ENCODE measurements around the gene CTH. TPM values are rescaled to one million over a fixed set of nuclear protein-coding genes. Genes with fewer than 3 reads are reported as not detected.

Gene CTH
- total and polyA plus RNA-seq, 2 donors (not counting 1 experiment from before 2014, with no cell fraction given), result 2.6 to 9.7 TPM

DNA sequence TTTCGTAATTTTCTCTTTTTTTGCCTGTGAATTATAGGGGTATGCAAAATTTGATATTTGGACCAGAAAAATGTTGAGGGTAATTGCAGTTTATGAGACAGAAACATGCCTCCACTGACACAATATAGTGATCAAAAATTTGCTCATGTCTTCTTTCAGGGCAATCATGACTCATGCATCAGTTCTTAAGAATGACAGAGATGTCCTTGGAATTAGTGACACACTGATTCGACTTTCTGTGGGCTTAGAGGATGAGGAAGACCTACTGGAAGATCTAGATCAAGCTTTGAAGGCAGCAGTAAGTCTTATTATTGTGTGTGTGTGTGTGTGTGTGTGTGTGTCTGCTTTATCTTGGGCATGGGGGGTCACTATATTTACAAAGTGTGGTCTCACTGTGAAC is 27.5 kb downstream of the CTH start:
- no peaks in the 10 kb centered on the region for H3K27me3 ChIP-seq (ENCODE audit: control insufficient read depth, insufficient read depth, low read length)
- DNase-seq (ENCODE audit: low read depth in 2 of 2), result no peak
- TF ChIP-seq, protein P1, sequence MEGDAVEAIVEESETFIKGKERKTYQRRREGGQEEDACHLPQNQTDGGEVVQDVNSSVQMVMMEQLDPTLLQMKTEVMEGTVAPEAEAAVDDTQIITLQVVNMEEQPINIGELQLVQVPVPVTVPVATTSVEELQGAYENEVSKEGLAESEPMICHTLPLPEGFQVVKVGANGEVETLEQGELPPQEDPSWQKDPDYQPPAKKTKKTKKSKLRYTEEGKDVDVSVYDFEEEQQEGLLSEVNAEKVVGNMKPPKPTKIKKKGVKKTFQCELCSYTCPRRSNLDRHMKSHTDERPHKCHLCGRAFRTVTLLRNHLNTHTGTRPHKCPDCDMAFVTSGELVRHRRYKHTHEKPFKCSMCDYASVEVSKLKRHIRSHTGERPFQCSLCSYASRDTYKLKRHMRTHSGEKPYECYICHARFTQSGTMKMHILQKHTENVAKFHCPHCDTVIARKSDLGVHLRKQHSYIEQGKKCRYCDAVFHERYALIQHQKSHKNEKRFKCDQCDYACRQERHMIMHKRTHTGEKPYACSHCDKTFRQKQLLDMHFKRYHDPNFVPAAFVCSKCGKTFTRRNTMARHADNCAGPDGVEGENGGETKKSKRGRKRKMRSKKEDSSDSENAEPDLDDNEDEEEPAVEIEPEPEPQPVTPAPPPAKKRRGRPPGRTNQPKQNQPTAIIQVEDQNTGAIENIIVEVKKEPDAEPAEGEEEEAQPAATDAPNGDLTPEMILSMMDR (conservative IDR thresholded peaks at IDR 0.05 in 1 of 2, IDR thresholded peaks at IDR 0.05 in 1 of 2; ENCODE audit: low read depth in 1 of 2, low read length in 2 of 2), result no peak
- no peak for TF ChIP-seq EZH2 (IDR thresholded peaks at IDR 0.05; ENCODE audit: low read length, missing control alignments)
- no peak overlapping the region for H3K4me3 ChIP-seq (replicated peaks in 1 of 4; ENCODE audit: control extremely low read depth in 1 of 4, insufficient read depth in 1 of 4, low read depth in 3 of 4, low read length in 4 of 4)
- H3K4me1 ChIP-seq (ENCODE audit: control insufficient read depth, extremely low read depth, insufficient read depth, low read length), result no peaks in the 10 kb centered on the region
- H3K4me2 ChIP-seq (ENCODE audit: extremely low read depth, insufficient read depth, low read length), result no peak overlapping the region
- no peak overlapping the region for H3K27ac ChIP-seq (ENCODE audit: insufficient read depth, low read length)
- no peaks in the 10 kb centered on the region for H3K79me2 ChIP-seq (ENCODE audit: control insufficient read depth, insufficient read depth, low read length)
- H3K36me3 ChIP-seq (ENCODE audit: control insufficient read depth, insufficient read depth, low read length), result no peaks in the 10 kb centered on the region
- H4K20me1 ChIP-seq (ENCODE audit: control insufficient read depth, extremely low read depth, insufficient read depth, low read length), result no peaks in the 10 kb centered on the region
- no peaks in the 10 kb centered on the region for H3K9me3 ChIP-seq (ENCODE audit: control insufficient read depth, insufficient read depth, low read depth, low read length)
- no peak overlapping the region for H3K9ac ChIP-seq (ENCODE audit: insufficient read depth, low read length)
- no peak overlapping the region for H2AFZ ChIP-seq (ENCODE audit: low read length)

DNA sequence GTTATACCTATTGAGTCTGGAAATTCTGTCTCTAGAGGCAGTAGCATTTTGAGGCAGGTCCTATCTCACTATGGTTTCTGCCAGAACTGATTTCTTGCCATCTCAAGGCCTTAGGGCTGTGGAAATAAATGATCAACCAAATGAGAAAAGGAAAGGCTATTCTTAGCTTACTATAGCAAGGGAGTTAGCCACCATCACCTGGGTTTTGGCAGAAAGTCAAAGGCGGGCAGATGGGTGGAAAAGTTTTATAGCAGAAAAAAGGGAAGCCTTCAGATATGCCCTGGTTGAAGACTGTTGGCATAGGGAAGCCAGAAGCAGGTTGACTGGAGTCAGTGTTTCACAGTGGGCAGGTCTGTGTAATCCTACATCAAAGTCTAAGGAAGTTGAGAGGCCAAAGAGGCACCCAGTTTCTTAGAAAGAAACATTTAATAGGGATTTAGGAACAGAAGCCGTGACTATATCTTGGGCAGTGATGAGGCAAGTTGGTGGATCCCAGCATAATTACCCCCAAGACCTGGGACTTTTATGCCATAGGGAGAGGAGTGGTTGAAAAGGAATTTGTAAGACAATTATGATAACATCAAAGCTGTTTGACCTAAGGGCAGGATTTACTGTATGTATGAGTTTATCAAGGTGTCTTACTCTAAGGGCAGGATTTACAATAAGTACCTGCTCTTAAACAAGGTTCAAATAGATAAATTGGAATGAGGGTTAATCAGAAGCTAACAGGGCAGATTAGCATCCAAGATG is 29.7 kb downstream of the CTH start:
- no peaks in the 10 kb centered on the region for H3K4me1 ChIP-seq (ENCODE audit: control insufficient read depth, extremely low read depth, insufficient read depth, low read length)
- TF ChIP-seq EZH2 (IDR thresholded peaks at IDR 0.05; ENCODE audit: low read length, missing control alignments), result no peak
- TF ChIP-seq, protein P1 (conservative IDR thresholded peaks at IDR 0.05 in 1 of 2, IDR thresholded peaks at IDR 0.05 in 1 of 2; ENCODE audit: low read depth in 1 of 2, low read length in 2 of 2), result no peak
- H3K27me3 ChIP-seq (ENCODE audit: control insufficient read depth, insufficient read depth, low read length), result no peaks in the 10 kb centered on the region
- DNase-seq (ENCODE audit: low read depth in 2 of 2), result no peak
- H3K9me3 ChIP-seq (ENCODE audit: control insufficient read depth, insufficient read depth, low read depth, low read length), result no peaks in the 10 kb centered on the region
- no peak overlapping the region for H3K27ac ChIP-seq (ENCODE audit: insufficient read depth, low read length)
- no peak overlapping the region for H3K9ac ChIP-seq (ENCODE audit: insufficient read depth, low read length)
- H3K4me2 ChIP-seq (ENCODE audit: extremely low read depth, insufficient read depth, low read length), result no peak overlapping the region
- no peak overlapping the region for H3K4me3 ChIP-seq (replicated peaks in 1 of 4; ENCODE audit: control extremely low read depth in 1 of 4, insufficient read depth in 1 of 4, low read depth in 3 of 4, low read length in 4 of 4)
- H3K36me3 ChIP-seq (ENCODE audit: control insufficient read depth, insufficient read depth, low read length), result no peaks in the 10 kb centered on the region
- no peak overlapping the region for H2AFZ ChIP-seq (ENCODE audit: low read length)
- no peaks in the 10 kb centered on the region for H4K20me1 ChIP-seq (ENCODE audit: control insufficient read depth, extremely low read depth, insufficient read depth, low read length)
- H3K79me2 ChIP-seq (ENCODE audit: control insufficient read depth, insufficient read depth, low read length), result no peaks in the 10 kb centered on the region

DNA sequence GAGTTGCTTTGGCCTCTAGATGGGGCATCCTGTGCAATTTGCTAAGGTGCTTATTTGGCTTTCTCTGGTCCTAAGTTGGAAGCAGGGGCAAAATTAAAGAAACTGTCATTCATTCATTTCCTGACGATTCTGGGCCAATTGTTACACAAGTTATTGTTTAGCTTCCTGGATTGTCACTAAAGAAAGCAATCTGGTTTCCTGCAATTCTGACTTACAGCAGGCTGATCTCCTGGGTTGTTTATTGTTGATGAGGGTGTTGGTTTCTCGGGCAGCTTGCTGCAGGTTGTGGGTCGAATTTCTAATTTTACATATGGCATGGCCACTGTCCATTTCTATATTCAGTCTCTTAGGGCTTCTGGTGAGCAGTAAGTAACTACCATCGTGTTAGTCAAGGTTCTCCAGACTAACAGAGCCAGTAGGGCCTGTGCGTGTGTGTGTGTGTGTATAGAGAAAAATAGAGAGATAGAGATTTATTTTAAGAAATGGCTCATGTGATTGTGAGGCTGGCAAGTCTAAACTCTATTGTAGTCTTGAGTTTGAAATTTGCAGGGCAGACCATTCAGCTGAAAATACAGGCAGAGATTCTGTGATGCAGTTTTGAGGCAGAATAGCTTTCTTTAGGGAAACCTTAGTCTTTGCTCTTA is 30.4 kb downstream of the CTH start:
- H3K4me3 ChIP-seq (replicated peaks in 1 of 4; ENCODE audit: control extremely low read depth in 1 of 4, insufficient read depth in 1 of 4, low read depth in 3 of 4, low read length in 4 of 4), result no peak overlapping the region
- H3K27ac ChIP-seq (ENCODE audit: insufficient read depth, low read length), result no peak overlapping the region
- no peak overlapping the region for H2AFZ ChIP-seq (ENCODE audit: low read length)
- H3K9ac ChIP-seq (ENCODE audit: insufficient read depth, low read length), result no peak overlapping the region
- no peaks in the 10 kb centered on the region for H4K20me1 ChIP-seq (ENCODE audit: control insufficient read depth, extremely low read depth, insufficient read depth, low read length)
- TF ChIP-seq, protein P1 (conservative IDR thresholded peaks at IDR 0.05 in 1 of 2, IDR thresholded peaks at IDR 0.05 in 1 of 2; ENCODE audit: low read depth in 1 of 2, low read length in 2 of 2), result no peak
- TF ChIP-seq EZH2 (IDR thresholded peaks at IDR 0.05; ENCODE audit: low read length, missing control alignments), result no peak
- no peaks in the 10 kb centered on the region for H3K9me3 ChIP-seq (ENCODE audit: control insufficient read depth, insufficient read depth, low read depth, low read length)
- H3K36me3 ChIP-seq (ENCODE audit: control insufficient read depth, insufficient read depth, low read length), result no peaks in the 10 kb centered on the region
- no peaks in the 10 kb centered on the region for H3K79me2 ChIP-seq (ENCODE audit: control insufficient read depth, insufficient read depth, low read length)
- no peak for DNase-seq (ENCODE audit: low read depth in 2 of 2)
- no peaks in the 10 kb centered on the region for H3K4me1 ChIP-seq (ENCODE audit: control insufficient read depth, extremely low read depth, insufficient read depth, low read length)
- H3K4me2 ChIP-seq (ENCODE audit: extremely low read depth, insufficient read depth, low read length), result no peak overlapping the region
- H3K27me3 ChIP-seq (ENCODE audit: control insufficient read depth, insufficient read depth, low read length), result no peaks in the 10 kb centered on the region

Measured in fibroblast of lung (primary cell).